Measurements from ENCODE around the gene LARP7. TPM values are rescaled to one million over a fixed set of nuclear protein-coding genes. Genes with fewer than 3 reads are reported as not detected.

LARP7 gene
- total RNA-seq, 1 experiment from 2014 or later, result 12.2 TPM

Small RNA genes lying within 50 kb of the gene (small RNA-seq; reads per million reads assigned to genes)
- gene MIR302A (not detected), gene MIR302C (not detected), gene MIR302D (not detected), gene MIR367 (not detected), gene WRBP1 (not detected)

Other genes starting within 250 kb of the LARP7 start
- gene NEUROG2, start 121.0 kb upstream of the LARP7 start, total RNA-seq (2014; rRNA removed; shearing (Covaris generic)), result not detected in 2 replicates
- gene ZGRF1, start 234 bp upstream of the LARP7 start, total RNA-seq (2014; rRNA removed; shearing (Covaris generic)), result 3.8 and 4.6 TPM in 2 replicates